ENCODE measurements around the gene CTR9. TPM values are rescaled to one million over a fixed set of nuclear protein-coding genes. Genes with fewer than 3 reads are reported as not detected.

Gene CTR9
- total and polyA plus RNA-seq, 9 of the 15 experiments (the other 6 are each of a cell fraction or from before 2014, with no cell fraction given), result 25.4 to 79.3 (median 47.3) TPM

- TF ChIP-seq, protein P1, sequence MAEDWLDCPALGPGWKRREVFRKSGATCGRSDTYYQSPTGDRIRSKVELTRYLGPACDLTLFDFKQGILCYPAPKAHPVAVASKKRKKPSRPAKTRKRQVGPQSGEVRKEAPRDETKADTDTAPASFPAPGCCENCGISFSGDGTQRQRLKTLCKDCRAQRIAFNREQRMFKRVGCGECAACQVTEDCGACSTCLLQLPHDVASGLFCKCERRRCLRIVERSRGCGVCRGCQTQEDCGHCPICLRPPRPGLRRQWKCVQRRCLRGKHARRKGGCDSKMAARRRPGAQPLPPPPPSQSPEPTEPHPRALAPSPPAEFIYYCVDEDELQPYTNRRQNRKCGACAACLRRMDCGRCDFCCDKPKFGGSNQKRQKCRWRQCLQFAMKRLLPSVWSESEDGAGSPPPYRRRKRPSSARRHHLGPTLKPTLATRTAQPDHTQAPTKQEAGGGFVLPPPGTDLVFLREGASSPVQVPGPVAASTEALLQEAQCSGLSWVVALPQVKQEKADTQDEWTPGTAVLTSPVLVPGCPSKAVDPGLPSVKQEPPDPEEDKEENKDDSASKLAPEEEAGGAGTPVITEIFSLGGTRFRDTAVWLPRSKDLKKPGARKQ (CRISPR knock-in tag; IDR thresholded peaks at IDR 0.05), result no peak
- TF ChIP-seq NR2C1 (IDR thresholded peaks at IDR 0.05) (peak; percentile 100), NR2C1 (tag; IDR thresholded peaks at IDR 0.05) (peak; percentile 99), ETV1 (tag; conservative IDR thresholded peaks at IDR 0.05; ENCODE audit: low read depth) (peak; percentile 91), ZNF124 (CRISPR knock-in tag; IDR thresholded peaks at IDR 0.05) (no peak), TCF15 (CRISPR knock-in tag; IDR thresholded peaks at IDR 0.05) (no peak), ARID2 (IDR thresholded peaks at IDR 0.05) (no peak), FOXO4 (CRISPR knock-in tag; IDR thresholded peaks at IDR 0.05) (no peak), BCL6 (CRISPR knock-in tag; IDR thresholded peaks at IDR 0.05) (no peak), MTA3 (IDR thresholded peaks at IDR 0.05; ENCODE audit: borderline replicate concordance) (peak; percentile 88; the same call in 1 of the 2 replicates), ZNF174 (CRISPR knock-in tag; IDR thresholded peaks at IDR 0.05) (no peak), ZNF121 (CRISPR knock-in tag; conservative IDR thresholded peaks at IDR 0.05) (no peak), ZNF398 (CRISPR knock-in tag; IDR thresholded peaks at IDR 0.05) (no peak), MEF2D (tag; conservative IDR thresholded peaks at IDR 0.05; ENCODE audit: low read depth) (no peak), EHMT2 (IDR thresholded peaks at IDR 0.05) (no peak), CSDE1 (IDR thresholded peaks at IDR 0.05) (no peak), SMARCB1 (IDR thresholded peaks at IDR 0.05; ENCODE audit: insufficient read length, low read depth) (no peak), RFX1 (IDR thresholded peaks at IDR 0.05) (no peak), NR1H2 (CRISPR knock-in tag; IDR thresholded peaks at IDR 0.05) (no peak), ATF3 (IDR thresholded peaks at IDR 0.05) (peak; percentile 44), ATF3 (CRISPR knock-in tag; conservative IDR thresholded peaks at IDR 0.05) (no peak; the same call in 1 of the 2 replicates)
- TF ChIP-seq, protein P2, sequence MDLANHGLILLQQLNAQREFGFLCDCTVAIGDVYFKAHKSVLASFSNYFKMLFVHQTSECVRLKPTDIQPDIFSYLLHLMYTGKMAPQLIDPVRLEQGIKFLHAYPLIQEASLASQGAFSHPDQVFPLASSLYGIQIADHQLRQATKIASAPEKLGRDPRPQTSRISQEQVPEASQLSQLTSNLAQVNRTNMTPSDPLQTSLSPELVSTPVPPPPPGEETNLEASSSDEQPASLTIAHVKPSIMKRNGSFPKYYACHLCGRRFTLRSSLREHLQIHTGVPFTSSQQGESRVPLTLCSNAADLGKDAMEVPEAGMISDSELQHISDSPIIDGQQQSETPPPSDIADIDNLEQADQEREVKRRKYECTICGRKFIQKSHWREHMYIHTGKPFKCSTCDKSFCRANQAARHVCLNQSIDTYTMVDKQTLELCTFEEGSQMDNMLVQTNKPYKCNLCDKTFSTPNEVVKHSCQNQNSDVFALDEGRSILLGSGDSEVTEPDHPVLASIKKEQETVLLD (IDR thresholded peaks at IDR 0.05), result peak; percentile 81
Measured at GRCh38 chr11:10750838-10751580, at the start of gene CTR9 (continued).
